Tibial nerve (tissue), 4 donors: ENCODE measurements around the gene TSGA10IP. TPM values are rescaled to one million over a fixed set of nuclear protein-coding genes. Genes with fewer than 3 reads are reported as not detected.

Experiments used
- DNase-seq, 2 donors: peaks; one replicate each; pipeline ENCODE4 v3.0.0-alpha.2; 2019; ENCODE audit warnings: low spot score in 2 of 2
- H3K27ac ChIP-seq, 4 donors: fragments of 200-600 bp; sonication (generic) in 3 of 4; one replicate each; pipeline ENCODE4 v1.5.1; 2017 to 2019; ENCODE audit warnings: mild to moderate bottlenecking in 1 of 4
- H3K27me3 ChIP-seq, 2 donors: fragments of 200-600 bp; sonication (generic) in 1 of 2; one replicate each; pipeline versions ENCODE4 v1.5.1 to v1.6.0; 2017 to 2019
- H3K36me3 ChIP-seq, 3 donors: fragments of 200-600 bp; sonication (generic); one replicate each; pipeline ENCODE4 v1.5.1; 2018 to 2019
- H3K4me1 ChIP-seq, 4 donors: fragments of 200-600 bp; sonication (generic) in 3 of 4; one replicate each; pipeline ENCODE4 v1.5.1; 2017 to 2019
- H3K4me3 ChIP-seq, 4 donors: fragments of 200-600 bp; sonication (generic) in 3 of 4; one replicate each; pipeline ENCODE4 v1.5.1; 2017 to 2019; ENCODE audit warnings: mild to moderate bottlenecking in 1 of 4, moderate library complexity in 1 of 4
- H3K9me3 ChIP-seq, 4 donors: fragments of 200-600 bp; sonication (generic) in 3 of 4; one replicate each; pipeline ENCODE4 v1.5.1; 2017 to 2019
- EP300 ChIP-seq, 2 donors: sonication (generic); formaldehyde crosslinking; IDR thresholded peaks; one replicate each; pipeline ENCODE4 v1.6.1; 2017; ENCODE audit warnings: antibody characterized with exemption in 2 of 2, mild to moderate bottlenecking in 1 of 2
- POLR2A ChIP-seq, 2 donors: fragments of 450-650 bp; IDR thresholded peaks; one replicate each; pipeline ENCODE4 v1.6.1; 2017; ENCODE audit warnings: antibody characterized with exemption in 2 of 2, mild to moderate bottlenecking in 2 of 2, moderate library complexity in 2 of 2
- WGBS, 2 donors: methylation state at CpG; one replicate each; pipeline ENCODE4 v1.1.5; 2018; 5-methylcytosine and 5-hydroxymethylcytosine counted together
- total RNA-seq, 4 donors: library from RNA; depleted of rRNA; stranded (reverse); fragments of >200 nt; gene quantifications; one replicate each; pipeline ENCODE4 v1.1.0, GENCODE V29; 2016
- TF ChIP-seq, protein P1 (sequence below), 5 experiments: fragments of 200-600 bp in 3 of 5; fragments of 450-650 bp in 2 of 5; sonication (generic) in 3 of 5; IDR thresholded peaks; one replicate each; pipeline ENCODE4 v1.5.1; 2016 to 2019; ENCODE audit warnings: antibody characterized with exemption in 5 of 5, mild to moderate bottlenecking in 3 of 5, moderate library complexity in 2 of 5

Gene TSGA10IP
- total RNA-seq, 4 donors from 2014 or later: not detected

- no peaks in the 10 kb centered on the region for H3K9me3 ChIP-seq
- no peaks in the 10 kb centered on the region for H3K4me1 ChIP-seq
- no peak overlapping the region for H3K27ac ChIP-seq
- no peaks in the 10 kb centered on the region for H3K27me3 ChIP-seq
- H3K4me3 ChIP-seq: no peak overlapping the region
- TF ChIP-seq EP300 (IDR thresholded peaks at IDR 0.05) (no peak), POLR2A (IDR thresholded peaks at IDR 0.05) (no peak)
- TF ChIP-seq, protein P1, sequence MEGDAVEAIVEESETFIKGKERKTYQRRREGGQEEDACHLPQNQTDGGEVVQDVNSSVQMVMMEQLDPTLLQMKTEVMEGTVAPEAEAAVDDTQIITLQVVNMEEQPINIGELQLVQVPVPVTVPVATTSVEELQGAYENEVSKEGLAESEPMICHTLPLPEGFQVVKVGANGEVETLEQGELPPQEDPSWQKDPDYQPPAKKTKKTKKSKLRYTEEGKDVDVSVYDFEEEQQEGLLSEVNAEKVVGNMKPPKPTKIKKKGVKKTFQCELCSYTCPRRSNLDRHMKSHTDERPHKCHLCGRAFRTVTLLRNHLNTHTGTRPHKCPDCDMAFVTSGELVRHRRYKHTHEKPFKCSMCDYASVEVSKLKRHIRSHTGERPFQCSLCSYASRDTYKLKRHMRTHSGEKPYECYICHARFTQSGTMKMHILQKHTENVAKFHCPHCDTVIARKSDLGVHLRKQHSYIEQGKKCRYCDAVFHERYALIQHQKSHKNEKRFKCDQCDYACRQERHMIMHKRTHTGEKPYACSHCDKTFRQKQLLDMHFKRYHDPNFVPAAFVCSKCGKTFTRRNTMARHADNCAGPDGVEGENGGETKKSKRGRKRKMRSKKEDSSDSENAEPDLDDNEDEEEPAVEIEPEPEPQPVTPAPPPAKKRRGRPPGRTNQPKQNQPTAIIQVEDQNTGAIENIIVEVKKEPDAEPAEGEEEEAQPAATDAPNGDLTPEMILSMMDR (IDR thresholded peaks at IDR 0.05): no peak
- DNase-seq: no peak
- peaks cover 0 to 67% (median 26%) of the 10 kb centered on the region in 3 donors for H3K36me3 ChIP-seq
- 78 to 93% methylated on average over 10 of the region's 10 CpGs for WGBS, 2 donors
Measured at GRCh38 chr11:65979261-65979759, 34.0 kb downstream of the TSGA10IP start.

DNA sequence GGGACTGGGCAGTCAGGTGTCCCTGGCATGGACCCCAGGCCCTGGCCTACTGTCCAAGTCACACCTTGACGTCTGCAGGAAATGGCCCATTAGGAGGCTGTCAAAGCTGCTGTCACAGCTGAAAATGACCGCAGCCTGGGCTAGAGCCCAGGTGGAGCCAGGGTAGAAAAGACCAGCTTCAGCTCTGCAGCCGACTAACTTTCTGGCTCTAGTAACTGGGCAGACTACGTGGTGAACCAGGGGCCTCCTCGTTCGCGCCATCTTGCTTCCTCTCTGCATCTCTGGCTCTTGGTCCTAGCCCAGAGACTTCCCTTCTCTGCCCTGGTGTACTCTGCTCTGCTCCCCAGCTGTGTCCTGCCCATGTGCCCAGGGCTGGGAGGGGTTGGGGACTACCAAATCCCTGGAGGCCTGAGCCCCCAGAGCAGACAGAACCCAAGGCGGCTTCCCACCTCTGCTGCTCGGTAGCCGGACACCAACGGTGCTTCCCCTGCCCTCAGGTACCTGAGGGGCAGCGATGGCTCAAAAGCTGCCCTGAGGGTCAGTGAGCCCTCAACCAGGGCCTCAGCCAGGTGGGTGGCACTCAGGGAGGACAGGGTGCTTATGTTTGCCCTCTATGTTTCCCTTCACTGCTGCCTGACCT is 35.9 kb downstream of the TSGA10IP start:
- Histone ChIP-seq H3K27ac (no peak overlapping the region), H3K27me3 (no peaks in the 10 kb centered on the region), H3K4me3 (no peak overlapping the region), H3K9me3 (no peaks in the 10 kb centered on the region), H3K36me3 (peaks cover 0 to 53% (median 21%) of the 10 kb centered on the region in 3 donors), H3K4me1 (no peaks in the 10 kb centered on the region)
- WGBS, 2 donors: 68 to 71% methylated on average over 12 of the region's 12 CpGs
- TF ChIP-seq EP300 (IDR thresholded peaks at IDR 0.05) (no peak), POLR2A (IDR thresholded peaks at IDR 0.05) (no peak)
- TF ChIP-seq, protein P1 (IDR thresholded peaks at IDR 0.05): no peak
- DNase-seq: no peak

- DNase-seq: no peak
- peaks cover 0 to 43% (median 14%) of the 10 kb centered on the region in 3 donors for H3K36me3 ChIP-seq
- WGBS, 2 donors: 57 to 75% methylated on average over 10 to 16 of the region's 16 CpGs
Measured at GRCh38 chr11:65981972-65982823, 36.9 kb downstream of the TSGA10IP start.

DNA sequence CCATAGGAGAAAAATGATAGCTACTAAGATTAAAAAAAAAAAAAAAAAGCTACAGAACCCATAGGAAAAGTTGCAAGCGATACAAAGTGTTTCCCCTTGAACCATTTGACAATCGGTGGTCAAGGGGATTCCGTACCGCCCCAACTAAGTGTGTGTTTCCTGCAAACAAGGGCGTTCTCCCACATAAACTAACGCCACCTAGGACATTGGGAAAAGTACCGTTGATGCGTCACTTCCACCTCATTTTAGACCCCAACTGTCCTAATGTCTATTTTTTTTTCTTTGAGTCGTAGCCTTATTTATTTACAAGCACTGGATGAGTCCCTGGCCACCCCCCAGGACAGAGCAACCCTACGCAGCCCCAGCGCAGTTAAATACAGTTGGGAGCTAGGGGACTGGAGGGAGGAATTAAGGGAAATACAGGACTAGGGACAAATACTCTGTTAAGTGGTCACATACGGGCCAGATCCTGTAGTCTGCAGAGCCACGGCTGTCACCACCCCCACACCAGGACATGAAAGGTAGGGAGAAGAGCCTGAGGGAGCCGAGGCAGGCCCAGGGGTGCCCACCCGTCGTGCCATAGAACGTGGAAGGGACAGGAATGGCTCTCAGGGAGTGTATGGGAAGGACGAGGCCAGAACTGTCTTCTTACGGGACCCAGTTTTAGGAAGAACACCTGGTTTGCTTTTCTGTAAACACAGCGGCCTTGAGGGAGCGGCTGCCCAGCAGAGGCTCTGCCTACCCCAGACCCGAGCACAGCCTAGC is 37.7 kb downstream of the TSGA10IP start:
- WGBS, 2 donors: 69 to 72% methylated on average over 21 to 22 of the region's 22 CpGs

More at GRCh38 chr11:65981972-65982823, 36.9 kb downstream of the TSGA10IP start:
- no peaks in the 10 kb centered on the region for H3K9me3 ChIP-seq
- H3K27ac ChIP-seq: no peak overlapping the region
- H3K4me1 ChIP-seq: no peaks in the 10 kb centered on the region
- no peaks in the 10 kb centered on the region for H3K27me3 ChIP-seq
- H3K4me3 ChIP-seq: no peak overlapping the region
- TF ChIP-seq, protein P1 (IDR thresholded peaks at IDR 0.05): no peak
- TF ChIP-seq POLR2A (IDR thresholded peaks at IDR 0.05) (no peak), EP300 (IDR thresholded peaks at IDR 0.05) (no peak)

More for the DNA sequence above, 37.7 kb downstream of the TSGA10IP start:
- TF ChIP-seq POLR2A (IDR thresholded peaks at IDR 0.05) (no peak), EP300 (IDR thresholded peaks at IDR 0.05) (no peak)
- TF ChIP-seq, protein P1 (IDR thresholded peaks at IDR 0.05): no peak
- Histone ChIP-seq H3K4me3 (no peak overlapping the region), H3K9me3 (no peaks in the 10 kb centered on the region), H3K36me3 (peaks cover 0 to 35% (median 8%) of the 10 kb centered on the region in 3 donors), H3K4me1 (no peaks in the 10 kb centered on the region), H3K27me3 (no peaks in the 10 kb centered on the region), H3K27ac (no peak overlapping the region)
- no peak for DNase-seq
